ENCODE results near the gene KIF6.

KIF6 gene

DNA sequence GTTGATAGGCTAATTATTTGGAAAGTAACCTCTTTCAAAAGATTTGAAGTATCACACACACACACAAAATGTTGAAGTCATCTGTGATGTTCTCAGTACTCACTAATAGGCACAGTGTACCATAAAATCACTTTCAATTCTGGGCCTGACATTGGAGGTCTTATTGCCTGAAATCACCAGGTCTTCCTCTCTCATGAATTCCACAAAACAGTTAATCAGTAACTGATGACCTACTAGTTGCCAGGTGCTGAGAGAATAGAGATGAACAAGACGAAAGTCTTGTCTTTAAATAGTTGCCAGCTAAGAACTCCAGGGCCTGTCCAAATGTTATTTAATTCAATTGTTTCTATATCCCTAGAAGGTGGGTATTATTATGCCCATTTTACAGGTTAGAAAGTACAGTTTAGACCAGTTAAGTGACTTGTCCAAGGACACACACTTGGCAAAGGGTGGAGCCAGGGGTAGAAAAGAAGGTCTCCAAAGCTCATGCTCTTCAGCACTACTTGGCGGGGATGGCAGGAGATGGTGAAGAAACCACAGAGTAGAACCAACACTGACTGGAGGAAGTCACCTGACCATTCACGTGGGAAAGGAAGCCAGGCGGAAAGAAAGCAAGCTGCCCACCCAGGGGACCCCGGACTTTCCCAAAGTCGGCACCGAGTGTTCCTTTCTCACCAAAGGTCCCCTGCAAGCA, 116.4 kb downstream of the KIF6 start:
- no peaks in the 10 kb centered on the region; the same call in 1 of the 2 replicates for H3K9me3 ChIP-seq (replicated peaks; ENCODE audit: insufficient read depth, low read length)
- no peaks in the 10 kb centered on the region for H3F3A ChIP-seq (ENCODE audit: insufficient read depth, low read length)
- H4K20me1 ChIP-seq (ENCODE audit: insufficient read depth, low read length) = no peaks in the 10 kb centered on the region
- H3K4me3 ChIP-seq (ENCODE audit: low read length) = no peak overlapping the region
- H3K4me1 ChIP-seq (ENCODE audit: low read length) = no peaks in the 10 kb centered on the region
- no peak overlapping the region for H3K4me2 ChIP-seq (ENCODE audit: low read depth, low read length)
- H3K36me3 ChIP-seq (replicated peaks; ENCODE audit: insufficient read depth, low read length) = no peaks in the 10 kb centered on the region
- no peak overlapping the region for H2AFZ ChIP-seq (ENCODE audit: low read length)
- TF ChIP-seq EZH2phosphoT487 (IDR thresholded peaks at IDR 0.05; ENCODE audit: low read length) = no peak
- TF ChIP-seq EZH2 (optimal IDR thresholded peaks at IDR 0.05; ENCODE audit: low read depth, low read length) = no peak
- TF ChIP-seq, protein P1, sequence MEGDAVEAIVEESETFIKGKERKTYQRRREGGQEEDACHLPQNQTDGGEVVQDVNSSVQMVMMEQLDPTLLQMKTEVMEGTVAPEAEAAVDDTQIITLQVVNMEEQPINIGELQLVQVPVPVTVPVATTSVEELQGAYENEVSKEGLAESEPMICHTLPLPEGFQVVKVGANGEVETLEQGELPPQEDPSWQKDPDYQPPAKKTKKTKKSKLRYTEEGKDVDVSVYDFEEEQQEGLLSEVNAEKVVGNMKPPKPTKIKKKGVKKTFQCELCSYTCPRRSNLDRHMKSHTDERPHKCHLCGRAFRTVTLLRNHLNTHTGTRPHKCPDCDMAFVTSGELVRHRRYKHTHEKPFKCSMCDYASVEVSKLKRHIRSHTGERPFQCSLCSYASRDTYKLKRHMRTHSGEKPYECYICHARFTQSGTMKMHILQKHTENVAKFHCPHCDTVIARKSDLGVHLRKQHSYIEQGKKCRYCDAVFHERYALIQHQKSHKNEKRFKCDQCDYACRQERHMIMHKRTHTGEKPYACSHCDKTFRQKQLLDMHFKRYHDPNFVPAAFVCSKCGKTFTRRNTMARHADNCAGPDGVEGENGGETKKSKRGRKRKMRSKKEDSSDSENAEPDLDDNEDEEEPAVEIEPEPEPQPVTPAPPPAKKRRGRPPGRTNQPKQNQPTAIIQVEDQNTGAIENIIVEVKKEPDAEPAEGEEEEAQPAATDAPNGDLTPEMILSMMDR (IDR thresholded peaks at IDR 0.05; ENCODE audit: low read length) = no peak
- H3K79me2 ChIP-seq (ENCODE audit: low read length) = no peaks in the 10 kb centered on the region
- no peaks in the 10 kb centered on the region for H3K27me3 ChIP-seq (replicated peaks; ENCODE audit: insufficient read depth, low read length)
- DNase-seq = no peak
- H3K9me2 ChIP-seq (replicated peaks; ENCODE audit: insufficient read depth, low read length) = no peaks in the 10 kb centered on the region
- H3K9ac ChIP-seq (ENCODE audit: low read length) = no peak overlapping the region
- no peak overlapping the region for H3K27ac ChIP-seq (ENCODE audit: low read length)

DNA sequence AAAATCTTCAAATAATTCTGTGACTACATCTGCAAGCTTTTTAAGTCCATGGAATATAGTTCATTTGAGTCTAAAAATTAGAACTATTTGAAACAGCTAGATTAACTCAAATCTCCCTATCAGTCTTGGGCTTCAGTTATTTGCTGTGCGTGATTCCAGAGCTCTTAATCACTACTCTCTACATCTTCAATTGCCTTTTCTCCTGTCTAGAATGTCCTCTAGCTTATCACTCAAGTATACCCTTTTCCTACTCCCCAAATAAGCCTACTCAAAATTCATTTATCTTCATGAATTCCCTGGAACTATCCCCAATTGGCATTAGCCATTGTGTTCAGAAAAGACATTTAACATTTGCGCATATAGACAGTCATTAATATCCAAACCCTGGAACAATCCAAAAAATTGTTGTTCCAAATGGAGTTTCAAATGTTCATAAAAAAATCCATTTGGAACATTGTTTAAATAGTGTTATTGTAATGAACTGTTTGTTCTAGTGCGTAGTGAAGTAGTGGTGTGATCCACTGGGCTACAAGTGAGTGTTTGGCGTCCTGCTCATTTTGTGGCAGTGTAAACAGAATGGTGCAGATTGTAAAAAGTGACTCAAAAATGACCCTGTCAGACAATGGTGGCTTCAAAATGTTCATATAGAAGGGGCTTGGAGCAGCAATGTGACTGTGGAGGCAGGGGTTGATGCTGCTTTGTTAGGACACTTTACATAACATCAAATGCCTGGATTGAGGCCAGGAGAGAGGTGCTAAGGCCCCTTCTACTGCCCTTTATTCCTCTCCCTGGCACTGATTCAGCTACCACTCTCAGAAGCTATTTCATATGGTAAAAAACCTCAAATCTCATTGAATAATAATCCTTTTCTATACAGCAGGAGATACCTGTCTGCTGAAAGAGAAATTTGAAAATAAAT, 122.3 kb downstream of the KIF6 start:
- H3K4me3 ChIP-seq (ENCODE audit: low read length) = no peak overlapping the region
- no peaks in the 10 kb centered on the region for H3K27me3 ChIP-seq (replicated peaks; ENCODE audit: insufficient read depth, low read length)
- no peaks in the 10 kb centered on the region for H3K79me2 ChIP-seq (ENCODE audit: low read length)
- no peaks in the 10 kb centered on the region for H3K36me3 ChIP-seq (replicated peaks; ENCODE audit: insufficient read depth, low read length)
- H3K9me2 ChIP-seq (replicated peaks; ENCODE audit: insufficient read depth, low read length) = no peaks in the 10 kb centered on the region
- no peak overlapping the region for H3K9ac ChIP-seq (ENCODE audit: low read length)
- H4K20me1 ChIP-seq (ENCODE audit: insufficient read depth, low read length) = no peaks in the 10 kb centered on the region
- DNase-seq = no peak
- no peak overlapping the region for H2AFZ ChIP-seq (ENCODE audit: low read length)
- no peak overlapping the region for H3K4me2 ChIP-seq (ENCODE audit: low read depth, low read length)
- no peak overlapping the region for H3K27ac ChIP-seq (ENCODE audit: low read length)
- TF ChIP-seq EZH2 (optimal IDR thresholded peaks at IDR 0.05; ENCODE audit: low read depth, low read length) = no peak
- no peaks in the 10 kb centered on the region for H3K9me3 ChIP-seq (replicated peaks; ENCODE audit: insufficient read depth, low read length)
- H3K4me1 ChIP-seq (ENCODE audit: low read length) = peaks cover 7% of the 10 kb centered on the region; the same call in 1 of the 2 replicates
- H3F3A ChIP-seq (ENCODE audit: insufficient read depth, low read length) = no peaks in the 10 kb centered on the region

DNA sequence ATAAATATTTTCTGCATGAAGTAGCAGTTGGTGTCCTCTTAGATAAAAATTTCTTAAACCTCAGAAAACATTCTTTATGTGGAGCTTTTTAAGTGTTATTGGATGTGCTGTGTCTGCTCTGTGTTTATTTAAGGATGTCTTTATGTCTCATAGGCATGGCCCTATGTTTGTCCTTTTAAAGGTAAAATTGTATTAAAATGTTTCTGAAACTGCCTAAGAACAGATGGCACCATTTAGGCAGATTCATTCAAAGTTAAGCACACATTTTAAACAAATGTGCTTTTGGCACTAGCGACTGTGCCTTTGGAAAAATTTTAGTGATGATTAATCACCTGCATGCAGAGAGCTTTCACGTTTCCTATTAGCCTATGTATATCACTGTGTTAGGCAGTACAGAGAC, 125.2 kb downstream of the KIF6 start:
- H3K9me3 ChIP-seq (replicated peaks; ENCODE audit: insufficient read depth, low read length) = no peaks in the 10 kb centered on the region
- no peak overlapping the region for H2AFZ ChIP-seq (ENCODE audit: low read length)
- H3F3A ChIP-seq (ENCODE audit: insufficient read depth, low read length) = no peaks in the 10 kb centered on the region
- no peak overlapping the region for H3K4me2 ChIP-seq (ENCODE audit: low read depth, low read length)
- TF ChIP-seq EZH2 (optimal IDR thresholded peaks at IDR 0.05; ENCODE audit: low read depth, low read length) = no peak
- no peak for TF ChIP-seq EZH2phosphoT487 (IDR thresholded peaks at IDR 0.05; ENCODE audit: low read length)
- TF ChIP-seq, protein P1 (IDR thresholded peaks at IDR 0.05; ENCODE audit: low read length) = no peak
- H3K27me3 ChIP-seq (replicated peaks; ENCODE audit: insufficient read depth, low read length) = no peaks in the 10 kb centered on the region
- H3K4me3 ChIP-seq (ENCODE audit: low read length) = no peak overlapping the region
- no peaks in the 10 kb centered on the region for H4K20me1 ChIP-seq (ENCODE audit: insufficient read depth, low read length)
- DNase-seq = no peak
- no peak overlapping the region for H3K9ac ChIP-seq (ENCODE audit: low read length)
- no peak overlapping the region for H3K27ac ChIP-seq (ENCODE audit: low read length)
- H3K36me3 ChIP-seq (replicated peaks; ENCODE audit: insufficient read depth, low read length) = no peaks in the 10 kb centered on the region
- peaks cover 7% of the 10 kb centered on the region; the same call in 1 of the 2 replicates for H3K4me1 ChIP-seq (ENCODE audit: low read length)
- no peaks in the 10 kb centered on the region for H3K9me2 ChIP-seq (replicated peaks; ENCODE audit: insufficient read depth, low read length)
- H3K79me2 ChIP-seq (ENCODE audit: low read length) = no peaks in the 10 kb centered on the region
